OCI-LY7 (cell line): ENCODE results near the gene FMNL2. TPM values are rescaled to one million over a fixed set of nuclear protein-coding genes. Genes with fewer than 3 reads are reported as not detected.

Experiments used
- BruUV-seq: library from RNA; stranded (reverse); fragments of 400-500 nt; replicated peaks from 2 replicates; lab custom pipeline; 2021; lab: Mats Ljungman, UMichigan
- CTCF ChIA-PET: fragments of 300-600 bp; sonication (Branson Sonifier 250); formaldehyde crosslinking; loops from one replicate; lab custom pipeline; 2022; ENCODE audit warnings: antibody characterized with exemption; ENCODE audit not compliant: unreplicated experiment; lab: Charles Lee
- POLR2A ChIA-PET: fragments of 300-600 bp; sonication (Branson Sonifier 250); formaldehyde crosslinking; loops from one replicate; lab custom pipeline; 2022; ENCODE audit warnings: antibody characterized with exemption; lab: Charles Lee
- DNase-seq: peaks from one replicate; pipeline ENCODE4 v3.0.0-alpha.2; 2015; ENCODE audit warnings: low spot score
- H2AFZ ChIP-seq: fragments of 200-600 bp; sonication (generic), shearing (Covaris generic); 2 replicates; pipeline ENCODE4 v1.6.1; 2014; ENCODE audit warnings: mild to moderate bottlenecking, antibody characterized with exemption, low read length, moderate library complexity
- H3K27ac ChIP-seq: fragments of 200-600 bp; sonication (generic); 2 replicates; pipeline ENCODE4 v1.5.1; 2014; ENCODE audit warnings: mixed run types, low read depth, mild to moderate bottlenecking, moderate library complexity, low read length, inconsistent platforms; ENCODE audit not compliant: poor library complexity, severe bottlenecking
- H3K36me3 ChIP-seq: fragments of 200-600 bp; sonication (generic); 2 replicates; pipeline ENCODE4 v1.6.1; 2014; ENCODE audit warnings: mild to moderate bottlenecking, antibody characterized with exemption, low read length, moderate library complexity, mixed read lengths; ENCODE audit not compliant: insufficient read depth
- H3K4me1 ChIP-seq: fragments of 200-600 bp; sonication (generic); 2 replicates; pipeline ENCODE4 v1.5.1; 2014; ENCODE audit warnings: mild to moderate bottlenecking, low read length; ENCODE audit not compliant: insufficient read depth, poor library complexity, severe bottlenecking
- H3K4me2 ChIP-seq: fragments of 200-600 bp; sonication (generic); 2 replicates; pipeline ENCODE4 v1.6.1; 2014; ENCODE audit warnings: mild to moderate bottlenecking, low read length
- H3K4me3 ChIP-seq: fragments of 200-600 bp; sonication (generic); 2 replicates; pipeline ENCODE4 v1.5.1; 2014; ENCODE audit warnings: mild to moderate bottlenecking, low read depth, low read length; ENCODE audit not compliant: poor library complexity, severe bottlenecking
- H3K79me2 ChIP-seq: fragments of 200-600 bp; sonication (generic); 2 replicates; pipeline ENCODE4 v1.6.1; 2016; ENCODE audit warnings: low read depth, mild to moderate bottlenecking, low read length, moderate library complexity, mixed read lengths; ENCODE audit not compliant: insufficient read depth
- H3K9me2 ChIP-seq: fragments of 200-600 bp; sonication (generic); 2 replicates; pipeline ENCODE4 v1.6.1; 2016; ENCODE audit warnings: mild to moderate bottlenecking, low read length, mixed read lengths; ENCODE audit not compliant: insufficient read depth
- H3K9me3 ChIP-seq: fragments of 200-600 bp; sonication (generic); 2 replicates; pipeline ENCODE4 v1.6.1; 2014; ENCODE audit warnings: mild to moderate bottlenecking, mixed run types, low read length, mixed read lengths
- H4K20me1 ChIP-seq: fragments of 200-600 bp; sonication (generic); 2 replicates; pipeline ENCODE4 v1.6.1; 2014; ENCODE audit warnings: mild to moderate bottlenecking, antibody characterized with exemption, low read length, moderate library complexity, mixed read lengths; ENCODE audit not compliant: insufficient read depth
- EZH2phosphoT487 ChIP-seq: fragments of 200-600 bp; sonication (generic); IDR thresholded peaks from 2 replicates; pipeline ENCODE4 v1.6.1; 2018; ENCODE audit warnings: low read depth, borderline replicate concordance, mild to moderate bottlenecking, mixed run types, antibody characterized with exemption, low read length, moderate library complexity, mixed read lengths
- intact Hi-C: fragments of 100-400 bp; cut with micrococcal nuclease; formaldehyde crosslinking; loops from one replicate; pipeline ENCODE4 v1.10.0; 2022; ENCODE audit not compliant: unreplicated experiment
- total RNA-seq, 2 experiments: library from RNA; depleted of rRNA in 1 of 2; stranded (reverse); fragments of >200 nt in 1 of 2; shearing (Covaris generic) in 1 of 2; gene quantifications; 2 replicates each; pipeline ENCODE4 v1.2.3, GENCODE V29; 2014 to 2022
- TF ChIP-seq, protein P1 (sequence below): fragments of 200-600 bp; sonication (generic); conservative IDR thresholded peaks from 2 replicates; pipeline ENCODE4 v1.5.1; 2014; ENCODE audit warnings: mild to moderate bottlenecking, antibody characterized with exemption, low read length, moderate library complexity, mixed read lengths

Gene FMNL2
- total RNA-seq, 2 experiments from 2014 or later: 0.03 to 0.21 TPM

DNA sequence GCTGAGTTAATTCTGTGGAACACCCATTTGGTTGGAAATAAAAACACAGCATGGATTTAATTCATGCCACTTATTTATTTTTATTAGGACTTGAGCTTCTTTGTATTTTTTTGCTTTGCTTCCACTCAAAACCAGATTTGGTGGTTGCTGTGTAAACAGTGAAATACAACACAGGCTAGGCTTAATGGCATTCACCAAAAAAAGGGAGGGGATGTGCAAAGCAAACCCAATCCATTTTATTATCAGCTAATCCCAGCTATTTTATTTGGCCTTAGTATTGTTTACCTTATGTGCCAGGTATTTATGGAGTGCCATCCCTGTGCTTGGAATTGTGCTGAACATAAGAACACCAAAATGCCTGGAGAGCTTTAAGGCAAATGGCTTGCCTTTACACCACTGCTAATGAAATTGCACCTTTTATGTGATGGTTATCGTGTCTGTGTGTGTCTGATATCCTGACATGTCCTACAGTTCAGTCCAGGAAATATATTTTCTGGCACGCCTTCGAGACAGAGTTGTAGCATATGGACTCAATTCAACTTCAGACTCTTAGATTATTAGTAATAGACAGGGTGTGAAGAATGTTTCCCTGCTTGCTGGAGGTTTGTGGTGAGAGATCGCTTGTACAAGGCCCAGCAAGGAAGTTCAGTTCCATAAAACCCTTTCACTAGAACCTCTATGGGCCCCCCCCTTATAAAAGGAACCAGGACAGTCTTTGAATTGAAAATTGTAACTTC, 282.6 kb downstream of the FMNL2 start:
- H3K4me1 ChIP-seq: peaks cover under 1% of the 10 kb centered on the region
- no peak for TF ChIP-seq EZH2phosphoT487
- TF ChIP-seq, protein P1, sequence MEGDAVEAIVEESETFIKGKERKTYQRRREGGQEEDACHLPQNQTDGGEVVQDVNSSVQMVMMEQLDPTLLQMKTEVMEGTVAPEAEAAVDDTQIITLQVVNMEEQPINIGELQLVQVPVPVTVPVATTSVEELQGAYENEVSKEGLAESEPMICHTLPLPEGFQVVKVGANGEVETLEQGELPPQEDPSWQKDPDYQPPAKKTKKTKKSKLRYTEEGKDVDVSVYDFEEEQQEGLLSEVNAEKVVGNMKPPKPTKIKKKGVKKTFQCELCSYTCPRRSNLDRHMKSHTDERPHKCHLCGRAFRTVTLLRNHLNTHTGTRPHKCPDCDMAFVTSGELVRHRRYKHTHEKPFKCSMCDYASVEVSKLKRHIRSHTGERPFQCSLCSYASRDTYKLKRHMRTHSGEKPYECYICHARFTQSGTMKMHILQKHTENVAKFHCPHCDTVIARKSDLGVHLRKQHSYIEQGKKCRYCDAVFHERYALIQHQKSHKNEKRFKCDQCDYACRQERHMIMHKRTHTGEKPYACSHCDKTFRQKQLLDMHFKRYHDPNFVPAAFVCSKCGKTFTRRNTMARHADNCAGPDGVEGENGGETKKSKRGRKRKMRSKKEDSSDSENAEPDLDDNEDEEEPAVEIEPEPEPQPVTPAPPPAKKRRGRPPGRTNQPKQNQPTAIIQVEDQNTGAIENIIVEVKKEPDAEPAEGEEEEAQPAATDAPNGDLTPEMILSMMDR: no peak
- intact Hi-C loops: no loop called here
- H3K79me2 ChIP-seq: no peaks in the 10 kb centered on the region
- no peaks in the 10 kb centered on the region for H3K36me3 ChIP-seq
- H2AFZ ChIP-seq: no peak overlapping the region
- no peaks in the 10 kb centered on the region for H4K20me1 ChIP-seq
- H3K4me3 ChIP-seq: no peak overlapping the region
- DNase-seq: no peak
- ChIA-PET CTCF (no interaction called here), POLR2A (interaction anchor here (0.6 to 0.7 kb wide), 2 partner anchors 11 to 128 kb away, joined by 3 to 4 read pairs; no protein-coding TSS in a partner anchor)
- no peak overlapping the region for H3K27ac ChIP-seq
- BruUV-seq: no TSS peak
- no peaks in the 10 kb centered on the region for H3K9me3 ChIP-seq
- no peaks in the 10 kb centered on the region for H3K9me2 ChIP-seq
- H3K4me2 ChIP-seq: no peak overlapping the region

DNA sequence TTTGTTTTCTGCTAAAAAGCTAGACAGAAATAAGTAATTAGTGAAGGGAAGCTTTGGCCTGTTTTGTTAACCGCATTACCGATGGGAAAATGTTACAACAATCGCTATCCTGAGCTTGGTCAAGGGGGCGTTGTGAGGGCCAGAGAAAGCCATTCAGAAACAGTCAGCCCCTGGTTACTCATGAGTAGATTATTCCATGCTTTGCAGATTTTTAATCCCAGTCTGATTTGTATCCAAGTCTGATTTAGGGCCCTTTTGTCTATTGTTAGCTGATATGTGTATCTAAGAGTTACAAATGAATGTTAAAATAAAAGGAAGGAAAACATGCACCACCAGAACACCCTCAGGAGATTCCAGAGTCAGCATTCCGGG, 283.2 kb downstream of the FMNL2 start:
- DNase-seq: no peak
- intact Hi-C loops: no loop called here
- no TSS peak for BruUV-seq

More for the DNA sequence above, 283.2 kb downstream of the FMNL2 start:
- Histone ChIP-seq H3K36me3 (no peaks in the 10 kb centered on the region), H4K20me1 (no peaks in the 10 kb centered on the region), H3K27ac (no peak overlapping the region), H3K9me3 (no peaks in the 10 kb centered on the region), H3K4me1 (no peaks in the 10 kb centered on the region), H3K9me2 (no peaks in the 10 kb centered on the region), H3K4me2 (no peak overlapping the region), H3K4me3 (no peak overlapping the region), H2AFZ (no peak overlapping the region), H3K79me2 (no peaks in the 10 kb centered on the region)
- TF ChIP-seq EZH2phosphoT487: no peak
- TF ChIP-seq, protein P1: no peak
- ChIA-PET POLR2A (interaction anchor here (0.7 kb wide), 1 partner anchor 12 kb away, joined by 4 read pairs; no protein-coding TSS in a partner anchor), CTCF (no interaction called here)
